SU-DHL-6 (cell line): Measurements from ENCODE around the gene ARMH3.

Source experiments
- CTCF ChIP-seq: fragments of 200-600 bp; sonication (generic); IDR thresholded peaks from one replicate; pipeline ENCODE4 v1.5.1; 2017; ENCODE audit warnings: antibody characterized with exemption, mild to moderate bottlenecking, low read length, moderate library complexity; ENCODE audit not compliant: insufficient read depth, poor library complexity, severe bottlenecking
- EZH2phosphoT487 ChIP-seq: fragments of 200-600 bp; sonication (generic), shearing (Covaris generic); conservative IDR thresholded peaks from 2 replicates; pipeline ENCODE4 v1.6.1; 2018; ENCODE audit warnings: mild to moderate bottlenecking, antibody characterized with exemption, low read length, moderate library complexity, mixed read lengths

GRCh38 chr10:101952191-101952590 is 103.8 kb downstream of the ARMH3 start:
- TF ChIP-seq CTCF (no peak), EZH2phosphoT487 (no peak)
